Loucy (cell line): ENCODE measurements around the gene HMGN2.

Experiments used
- EZH2phosphoT487 ChIP-seq: fragments of 200-600 bp; IDR thresholded peaks from 2 replicates; pipeline ENCODE4 v1.6.1; 2018; ENCODE audit warnings: antibody characterized with exemption, mild to moderate bottlenecking, moderate library complexity, borderline replicate concordance
- TF ChIP-seq, protein P1 (sequence below): fragments of 200-600 bp; sonication (generic); conservative IDR thresholded peaks from 2 replicates; pipeline ENCODE4 v1.5.1; 2014; ENCODE audit warnings: mild to moderate bottlenecking, antibody characterized with exemption, low read length

GRCh38 chr1:26493938-26494337, 21.7 kb downstream of the HMGN2 start:
- TF ChIP-seq, protein P1, sequence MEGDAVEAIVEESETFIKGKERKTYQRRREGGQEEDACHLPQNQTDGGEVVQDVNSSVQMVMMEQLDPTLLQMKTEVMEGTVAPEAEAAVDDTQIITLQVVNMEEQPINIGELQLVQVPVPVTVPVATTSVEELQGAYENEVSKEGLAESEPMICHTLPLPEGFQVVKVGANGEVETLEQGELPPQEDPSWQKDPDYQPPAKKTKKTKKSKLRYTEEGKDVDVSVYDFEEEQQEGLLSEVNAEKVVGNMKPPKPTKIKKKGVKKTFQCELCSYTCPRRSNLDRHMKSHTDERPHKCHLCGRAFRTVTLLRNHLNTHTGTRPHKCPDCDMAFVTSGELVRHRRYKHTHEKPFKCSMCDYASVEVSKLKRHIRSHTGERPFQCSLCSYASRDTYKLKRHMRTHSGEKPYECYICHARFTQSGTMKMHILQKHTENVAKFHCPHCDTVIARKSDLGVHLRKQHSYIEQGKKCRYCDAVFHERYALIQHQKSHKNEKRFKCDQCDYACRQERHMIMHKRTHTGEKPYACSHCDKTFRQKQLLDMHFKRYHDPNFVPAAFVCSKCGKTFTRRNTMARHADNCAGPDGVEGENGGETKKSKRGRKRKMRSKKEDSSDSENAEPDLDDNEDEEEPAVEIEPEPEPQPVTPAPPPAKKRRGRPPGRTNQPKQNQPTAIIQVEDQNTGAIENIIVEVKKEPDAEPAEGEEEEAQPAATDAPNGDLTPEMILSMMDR: no peak
- no peak for TF ChIP-seq EZH2phosphoT487
